ENCODE results near the gene ASCC2. TPM values are rescaled to one million over a fixed set of nuclear protein-coding genes. Genes with fewer than 3 reads are reported as not detected.

ASCC2 gene
- total and polyA plus RNA-seq, 2 of the 4 experiments (the other 2 are of a cell fraction), result 40.0 to 62.2 TPM

DNA sequence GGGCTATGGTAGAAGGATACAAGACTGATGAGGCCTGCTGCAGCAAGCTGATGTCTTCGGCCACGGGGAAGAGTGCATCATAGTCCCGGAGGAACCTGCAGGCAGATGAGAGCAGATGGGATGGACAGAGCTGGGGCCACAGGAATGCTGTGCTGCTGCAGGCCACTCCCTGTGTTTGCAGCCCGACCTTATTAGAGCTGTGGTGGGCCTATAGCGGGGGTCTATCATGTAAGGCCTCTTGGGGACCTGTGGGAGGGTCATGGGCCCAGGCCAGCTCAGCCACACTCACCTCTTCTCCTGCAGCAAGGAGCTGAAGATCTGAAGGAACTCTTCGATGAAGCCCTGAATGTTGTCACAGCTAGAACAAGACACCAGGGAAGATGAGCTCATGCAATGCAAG, 31.9 kb downstream of the ASCC2 start:
- Histone ChIP-seq H3K9me3 (ENCODE audit: control insufficient read depth, insufficient read depth, low read length) (no peaks in the 10 kb centered on the region), H3K56ac (ENCODE audit: extremely low read depth, insufficient read depth, low read length) (no peak overlapping the region), H2BK120ac (ENCODE audit: low read depth, low read length) (no peak overlapping the region), H3K27me3 (ENCODE audit: control insufficient read depth, insufficient read depth, low read length) (no peaks in the 10 kb centered on the region), H4K8ac (ENCODE audit: low read depth in 2 of 2, low read length in 2 of 2) (no peak overlapping the region), H3K4ac (ENCODE audit: low read depth, low read length) (no peak overlapping the region), H2BK20ac (ENCODE audit: low read depth, low read length) (no peak overlapping the region), H3K4me3 (ENCODE audit: insufficient read depth, low read depth, low read length) (no peak overlapping the region), H3K23ac (ENCODE audit: low read depth, low read length) (no peak overlapping the region), H4K20me1 (ENCODE audit: insufficient read depth, low read length) (no peaks in the 10 kb centered on the region), H2AK9ac (replicated peaks; ENCODE audit: low read depth, low read length, poor library complexity) (no peak overlapping the region), H3K9me1 (ENCODE audit: insufficient read depth, low read length) (no peaks in the 10 kb centered on the region; the same call in 1 of the 2 replicates), H2AFZ (replicated peaks; ENCODE audit: low read length, poor library complexity) (no peak overlapping the region), H4K91ac (ENCODE audit: insufficient read depth, low read depth, low read length) (no peak overlapping the region), H3K27ac (ENCODE audit: insufficient read depth, low read length) (no peak overlapping the region), H2AK5ac (ENCODE audit: low read depth, low read length) (no peak overlapping the region), H2BK15ac (ENCODE audit: low read depth, low read length) (no peak overlapping the region), H3K4me1 (ENCODE audit: control insufficient read depth, insufficient read depth, low read length) (0 out of 2 replicates have a peak, but pooled peaks cover 2% of the 10 kb centered on the region), H3K14ac (replicated peaks; ENCODE audit: low read depth, low read length) (no peak overlapping the region), H4K5ac (ENCODE audit: low read depth, low read length) (no peak overlapping the region), H3K79me1 (ENCODE audit: low read depth in 1 of 2, low read length in 2 of 2) (no peaks in the 10 kb centered on the region; a peak in 1 of 4 replicates), H2BK5ac (ENCODE audit: low read depth, low read length, poor library complexity, severe bottlenecking) (no peak overlapping the region), H3K9ac (ENCODE audit: low read depth, low read length) (no peak overlapping the region), H3K4me2 (ENCODE audit: low read depth, low read length) (no peak overlapping the region), H3K18ac (ENCODE audit: low read depth, low read length) (no peak overlapping the region), H3K36me3 (ENCODE audit: control insufficient read depth, insufficient read depth, low read length) (peaks cover 61% of the 10 kb centered on the region)
- ChIA-PET POLR2A (ENCODE audit: unreplicated experiment) (no interaction called here), CTCF (no interaction called here)
- DNase-seq, result no peak
- TF ChIP-seq MXI1 (IDR thresholded peaks at IDR 0.05; ENCODE audit: borderline replicate concordance, low read depth, low read length) (no peak), RCOR1 (IDR thresholded peaks at IDR 0.05; ENCODE audit: insufficient replicate concordance, low read length) (no peak), RFX5 (IDR thresholded peaks at IDR 0.05; ENCODE audit: low read depth, low read length) (no peak), SMC3 (IDR thresholded peaks at IDR 0.05; ENCODE audit: low read depth, low read length) (no peak)
- TF ChIP-seq, protein P1, sequence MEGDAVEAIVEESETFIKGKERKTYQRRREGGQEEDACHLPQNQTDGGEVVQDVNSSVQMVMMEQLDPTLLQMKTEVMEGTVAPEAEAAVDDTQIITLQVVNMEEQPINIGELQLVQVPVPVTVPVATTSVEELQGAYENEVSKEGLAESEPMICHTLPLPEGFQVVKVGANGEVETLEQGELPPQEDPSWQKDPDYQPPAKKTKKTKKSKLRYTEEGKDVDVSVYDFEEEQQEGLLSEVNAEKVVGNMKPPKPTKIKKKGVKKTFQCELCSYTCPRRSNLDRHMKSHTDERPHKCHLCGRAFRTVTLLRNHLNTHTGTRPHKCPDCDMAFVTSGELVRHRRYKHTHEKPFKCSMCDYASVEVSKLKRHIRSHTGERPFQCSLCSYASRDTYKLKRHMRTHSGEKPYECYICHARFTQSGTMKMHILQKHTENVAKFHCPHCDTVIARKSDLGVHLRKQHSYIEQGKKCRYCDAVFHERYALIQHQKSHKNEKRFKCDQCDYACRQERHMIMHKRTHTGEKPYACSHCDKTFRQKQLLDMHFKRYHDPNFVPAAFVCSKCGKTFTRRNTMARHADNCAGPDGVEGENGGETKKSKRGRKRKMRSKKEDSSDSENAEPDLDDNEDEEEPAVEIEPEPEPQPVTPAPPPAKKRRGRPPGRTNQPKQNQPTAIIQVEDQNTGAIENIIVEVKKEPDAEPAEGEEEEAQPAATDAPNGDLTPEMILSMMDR (conservative IDR thresholded peaks at IDR 0.05; ENCODE audit: low read depth, low read length), result no peak
- no peak for ATAC-seq (ENCODE audit: low read depth)
- WGBS, 2 experiments (ENCODE audit: extremely low coverage in 2 of 2, insufficient read length in 1 of 2), result 100% methylated on average over 3 of the region's 6 CpGs; no CpG with 5 or more reads in 1 of the 2 experiments
- in situ Hi-C loops (cut with MboI; ENCODE audit: low sequenced_read_pairs) (no loop called here), dilution Hi-C loops (cut with HindIII; ENCODE audit: low sequenced_read_pairs, unreplicated experiment) (no loop called here), intact Hi-C loops (cut with micrococcal nuclease) (no loop called here)
- no TSS peak for BruUV-seq (replicated peaks)

Measured in IMR-90 (cell line).